IPS-20b (cell line): ENCODE results near the gene ZBTB44.

Experiments
- H3K27ac ChIP-seq: one replicate; pipeline ENCODE4 v1.5.1; 2013; ENCODE audit warnings: low read length
- H3K27me3 ChIP-seq: 2 replicates; pipeline ENCODE4 v1.6.1; 2013; ENCODE audit warnings: mild to moderate bottlenecking, low read length, inconsistent platforms; ENCODE audit not compliant: insufficient read depth
- H3K36me3 ChIP-seq: 2 replicates; pipeline ENCODE4 v1.6.1; 2013; ENCODE audit warnings: low read depth, mild to moderate bottlenecking, inconsistent platforms, low read length, moderate library complexity; ENCODE audit not compliant: insufficient read depth
- H3K4me1 ChIP-seq: 2 replicates; pipeline ENCODE4 v1.6.1; 2013; ENCODE audit warnings: mild to moderate bottlenecking, control low read depth, inconsistent platforms, low read length, moderate library complexity; ENCODE audit not compliant: insufficient read depth
- H3K4me3 ChIP-seq: 2 replicates; pipeline ENCODE4 v1.5.1; 2013; ENCODE audit warnings: mild to moderate bottlenecking, low read length, inconsistent platforms
- H3K9ac ChIP-seq: 2 replicates; pipeline ENCODE4 v1.6.1; 2013; ENCODE audit warnings: low read depth, mild to moderate bottlenecking, inconsistent platforms, low read length, moderate library complexity
- H3K9me3 ChIP-seq: 2 replicates; pipeline ENCODE4 v1.6.1; 2013; ENCODE audit warnings: mild to moderate bottlenecking, low read depth, low read length, inconsistent platforms; ENCODE audit not compliant: insufficient read depth

The ZBTB44 gene

GRCh38 chr11:130327716-130328115, 13.0 kb upstream of the ZBTB44 start:
- no peaks in the 10 kb centered on the region for H3K36me3 ChIP-seq

GRCh38 chr11:130325691-130326090, 11.0 kb upstream of the ZBTB44 start:
- Histone ChIP-seq H3K9me3 (peaks cover 20% of the 10 kb centered on the region), H3K27ac (no peak overlapping the region), H3K36me3 (no peaks in the 10 kb centered on the region), H3K27me3 (no peaks in the 10 kb centered on the region), H3K4me3 (no peak overlapping the region), H3K4me1 (peaks cover 8% of the 10 kb centered on the region; the same call in 1 of the 2 replicates), H3K9ac (no peak overlapping the region)

More at GRCh38 chr11:130327716-130328115, 13.0 kb upstream of the ZBTB44 start:
- Histone ChIP-seq H3K9me3 (peaks cover 5% of the 10 kb centered on the region), H3K27ac (no peak overlapping the region), H3K4me3 (no peak overlapping the region), H3K27me3 (no peaks in the 10 kb centered on the region), H3K9ac (no peak overlapping the region), H3K4me1 (peaks cover 8% of the 10 kb centered on the region; the same call in 1 of the 2 replicates)

- Histone ChIP-seq H3K9me3 (peaks cover 23% of the 10 kb centered on the region), H3K9ac (no peak overlapping the region), H3K4me1 (no peaks in the 10 kb centered on the region), H3K27me3 (no peaks in the 10 kb centered on the region), H3K4me3 (no peak overlapping the region), H3K27ac (no peak overlapping the region), H3K36me3 (no peaks in the 10 kb centered on the region)
These were observed 9.0 kb upstream of the ZBTB44 start for GRCh38 chr11:130323452-130324450.

GRCh38 chr11:130322126-130322525, 7.4 kb upstream of the ZBTB44 start:
- 0 out of 2 replicates have a peak, but pooled peaks cover 3% of the 10 kb centered on the region for H3K4me1 ChIP-seq
- no peak overlapping the region for H3K27ac ChIP-seq
- H3K4me3 ChIP-seq: no peak overlapping the region
- H3K9me3 ChIP-seq: peaks cover 23% of the 10 kb centered on the region
- H3K9ac ChIP-seq: no peak overlapping the region
- no peaks in the 10 kb centered on the region for H3K27me3 ChIP-seq
- no peaks in the 10 kb centered on the region for H3K36me3 ChIP-seq

- H3K27me3 ChIP-seq: no peaks in the 10 kb centered on the region
- H3K4me3 ChIP-seq: no peak overlapping the region
- H3K27ac ChIP-seq: no peak overlapping the region
- no peak overlapping the region for H3K9ac ChIP-seq
- H3K9me3 ChIP-seq: peaks cover 23% of the 10 kb centered on the region
- no peaks in the 10 kb centered on the region for H3K36me3 ChIP-seq
- peaks cover 14% of the 10 kb centered on the region; the same call in 1 of the 2 replicates for H3K4me1 ChIP-seq
These were observed 3.4 kb upstream of the ZBTB44 start for GRCh38 chr11:130318031-130318673.

- H3K36me3 ChIP-seq: no peaks in the 10 kb centered on the region
- peaks cover 3% of the 10 kb centered on the region; the same call in 1 of the 2 replicates for H3K9me3 ChIP-seq
- peak overlapping the region; percentile 57 for H3K4me3 ChIP-seq
- H3K27me3 ChIP-seq: no peaks in the 10 kb centered on the region
- peak overlapping the region; percentile 37; the same call in 1 of the 2 replicates for H3K9ac ChIP-seq
- peak overlapping the region; percentile 2 for H3K27ac ChIP-seq
- peaks cover 30% of the 10 kb centered on the region for H3K4me1 ChIP-seq
These were observed 745 bp upstream of the ZBTB44 start for GRCh38 chr11:130315354-130315970.

GRCh38 chr11:130314184-130314749, 450 bp downstream of the ZBTB44 start:
- H3K4me1 ChIP-seq: peaks cover 30% of the 10 kb centered on the region

GRCh38 chr11:130313383-130314183, 1.1 kb downstream of the ZBTB44 start:
- peak overlapping the region; percentile 92 for H3K4me3 ChIP-seq
- H3K27ac ChIP-seq: no peak overlapping the region
- H3K4me1 ChIP-seq: peaks cover 30% of the 10 kb centered on the region
- no peaks in the 10 kb centered on the region for H3K27me3 ChIP-seq
- H3K36me3 ChIP-seq: peaks cover 8% of the 10 kb centered on the region; the same call in 1 of the 2 replicates
- H3K9ac ChIP-seq: peak overlapping the region; percentile 81
- H3K9me3 ChIP-seq: no peaks in the 10 kb centered on the region; the same call in 1 of the 2 replicates

More at GRCh38 chr11:130314184-130314749, 450 bp downstream of the ZBTB44 start:
- Histone ChIP-seq H3K27me3 (no peaks in the 10 kb centered on the region), H3K9me3 (no peaks in the 10 kb centered on the region), H3K36me3 (peaks cover 1% of the 10 kb centered on the region; the same call in 1 of the 2 replicates), H3K4me3 (peak overlapping the region; percentile 92), H3K9ac (peak overlapping the region; percentile 81), H3K27ac (no peak overlapping the region)

- no peaks in the 10 kb centered on the region for H3K27me3 ChIP-seq
- no peaks in the 10 kb centered on the region; the same call in 1 of the 2 replicates for H3K9me3 ChIP-seq
- peak overlapping the region; percentile 92; the same call in 1 of the 2 replicates for H3K4me3 ChIP-seq
- H3K27ac ChIP-seq: no peak overlapping the region
- H3K36me3 ChIP-seq: peaks cover 16% of the 10 kb centered on the region
- peaks cover 26% of the 10 kb centered on the region for H3K4me1 ChIP-seq
- peak overlapping the region; percentile 81; the same call in 1 of the 2 replicates for H3K9ac ChIP-seq
These were observed 2.7 kb downstream of the ZBTB44 start for GRCh38 chr11:130312046-130312445.

- no peaks in the 10 kb centered on the region for H3K27me3 ChIP-seq
- H3K4me1 ChIP-seq: peaks cover 19% of the 10 kb centered on the region
- no peak overlapping the region for H3K27ac ChIP-seq
- H3K36me3 ChIP-seq: peaks cover 16% of the 10 kb centered on the region
- no peaks in the 10 kb centered on the region; the same call in 1 of the 2 replicates for H3K9me3 ChIP-seq
- H3K4me3 ChIP-seq: no peak overlapping the region
- H3K9ac ChIP-seq: no peak overlapping the region
These were observed 4.1 kb downstream of the ZBTB44 start for GRCh38 chr11:130310622-130311021.
